Nephron (organoid): Measurements from ENCODE around the gene POLR3E.

Experiments
- H3K27ac Mint-ChIP-seq, 3 experiments: 2 replicates each; pipeline ENCODE4 v1.8.0; 2020; ENCODE audit warnings: mixed read lengths in 3 of 3, mild to moderate bottlenecking in 2 of 3, moderate library complexity in 1 of 3
- H3K27me3 Mint-ChIP-seq: 2 replicates; pipeline ENCODE4 v1.8.0; 2021; ENCODE audit warnings: low read depth, mild to moderate bottlenecking, moderate library complexity, mixed read lengths
- H3K36me3 Mint-ChIP-seq: 2 replicates; pipeline ENCODE4 v1.8.0; 2020; ENCODE audit warnings: low read depth, mixed read lengths
- H3K4me1 Mint-ChIP-seq: 2 replicates; pipeline ENCODE4 v1.8.0; 2020; ENCODE audit warnings: mixed read lengths
- H3K4me3 Mint-ChIP-seq, 3 experiments: 2 replicates each; pipeline ENCODE4 v1.8.0; 2020; ENCODE audit warnings: mild to moderate bottlenecking in 3 of 3, mixed read lengths in 3 of 3, moderate library complexity in 2 of 3
- H3K9me3 Mint-ChIP-seq: 2 replicates; pipeline ENCODE4 v1.8.0; 2020; ENCODE audit warnings: mixed read lengths
- CTCF ChIP-seq, 3 experiments: fragments of 200-600 bp; sonication (generic); IDR thresholded peaks; one replicate each; pipeline ENCODE4 v1.5.0; 2021; ENCODE audit warnings: antibody characterized with exemption in 3 of 3; ENCODE audit not compliant: unreplicated experiment in 3 of 3

POLR3E gene

DNA sequence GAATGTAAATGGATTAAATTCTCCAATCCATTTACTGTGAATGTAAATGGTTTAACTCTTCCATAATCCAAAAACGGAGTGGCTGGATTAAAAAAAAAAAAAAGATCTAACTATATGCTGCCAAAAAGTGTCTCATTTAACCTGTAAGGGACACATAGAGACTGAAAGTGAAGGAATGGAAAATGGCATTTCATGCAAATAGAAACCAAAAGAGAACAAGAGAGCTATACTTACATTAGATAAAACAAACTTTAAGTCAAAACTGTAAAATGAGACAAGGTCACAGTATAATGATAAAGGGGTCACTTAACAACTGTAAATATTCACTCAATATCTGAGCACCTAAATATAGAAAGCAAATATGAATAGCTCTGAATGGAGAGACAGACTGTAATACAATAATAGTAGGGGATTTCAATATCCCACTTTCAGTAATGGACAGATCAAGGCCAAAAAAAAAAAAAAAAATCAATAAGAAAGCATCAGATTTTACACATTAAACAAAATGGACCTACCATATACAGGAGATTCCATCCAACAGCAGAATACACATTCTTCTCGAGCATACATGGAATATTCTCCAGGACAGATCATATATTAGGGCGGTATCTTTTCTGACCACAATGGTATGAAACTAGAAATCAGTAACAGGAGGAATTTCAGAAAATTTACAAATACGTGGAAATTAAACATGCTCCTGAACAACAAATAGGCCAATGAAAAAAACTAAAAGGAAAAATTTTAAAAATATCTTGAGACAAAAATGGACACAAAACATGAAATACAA lies 40.8 kb downstream of the POLR3E start:
- Mint-ChIP-seq H3K9me3 (peaks cover 66% of the 10 kb centered on the region), H3K36me3 (peaks cover 94% of the 10 kb centered on the region), H3K4me3 (no peak overlapping the region), H3K4me1 (no peaks in the 10 kb centered on the region), H3K27ac (no peak overlapping the region), H3K27me3 (no peaks in the 10 kb centered on the region)
- no peak for TF ChIP-seq CTCF (IDR thresholded peaks at IDR 0.05; ENCODE audit: unreplicated experiment in 3 of 3)

- Mint-ChIP-seq H3K27me3 (no peaks in the 10 kb centered on the region), H3K9me3 (peaks cover 63% of the 10 kb centered on the region), H3K27ac (no peak overlapping the region), H3K36me3 (peaks cover 74% of the 10 kb centered on the region), H3K4me1 (no peaks in the 10 kb centered on the region), H3K4me3 (no peak overlapping the region)
- TF ChIP-seq CTCF (IDR thresholded peaks at IDR 0.05; ENCODE audit: unreplicated experiment in 3 of 3), result no peak
Observed at GRCh38 chr16:22340945-22341344, 43.7 kb downstream of the POLR3E start.

GRCh38 chr16:22342082-22342481 lies 44.9 kb downstream of the POLR3E start:
- Mint-ChIP-seq H3K27me3 (no peaks in the 10 kb centered on the region), H3K9me3 (peaks cover 52% of the 10 kb centered on the region), H3K4me3 (no peak overlapping the region), H3K36me3 (peaks cover 70% of the 10 kb centered on the region), H3K4me1 (no peaks in the 10 kb centered on the region), H3K27ac (no peak overlapping the region)
- TF ChIP-seq CTCF (IDR thresholded peaks at IDR 0.05; ENCODE audit: unreplicated experiment in 3 of 3), result no peak

GRCh38 chr16:22346483-22346882 lies 49.3 kb downstream of the POLR3E start:
- Mint-ChIP-seq H3K4me1 (no peaks in the 10 kb centered on the region), H3K27me3 (no peaks in the 10 kb centered on the region), H3K4me3 (no peak overlapping the region), H3K27ac (no peak overlapping the region), H3K9me3 (peaks cover 18% of the 10 kb centered on the region), H3K36me3 (peaks cover 68% of the 10 kb centered on the region)
- no peak for TF ChIP-seq CTCF (IDR thresholded peaks at IDR 0.05; ENCODE audit: unreplicated experiment in 3 of 3)

GRCh38 chr16:22347100-22347820 lies 50.1 kb downstream of the POLR3E start:
- H3K27ac Mint-ChIP-seq, result no peak overlapping the region
- TF ChIP-seq CTCF (IDR thresholded peaks at IDR 0.05; ENCODE audit: unreplicated experiment in 3 of 3), result no peak
- H3K4me3 Mint-ChIP-seq, result no peak overlapping the region
- no peaks in the 10 kb centered on the region for H3K27me3 Mint-ChIP-seq
- H3K4me1 Mint-ChIP-seq, result no peaks in the 10 kb centered on the region
- H3K9me3 Mint-ChIP-seq, result peaks cover 12% of the 10 kb centered on the region
- peaks cover 66% of the 10 kb centered on the region for H3K36me3 Mint-ChIP-seq
